WTC11 (cell line): ENCODE data around the gene ATAD3C. TPM values are rescaled to one million over a fixed set of nuclear protein-coding genes. Genes with fewer than 3 reads are reported as not detected.
"Not testable (repeated sequence)": the region's sequence is repeated elsewhere in the genome, so short reads cannot be mapped to it uniquely, and the experiment has no call there.

ENCODE experiments used
- ATAC-seq: fragments of 200-7000 bp; cut with Tn5 transposase; 2 replicates; pipeline ENCODE4 v1.10.0; 2021; ENCODE audit warnings: mild to moderate bottlenecking, moderate library complexity
- CTCF ChIA-PET: fragments of 300-600 bp; sonication (Branson Sonifier 250); formaldehyde crosslinking; loops from one replicate; lab custom pipeline; 2021; ENCODE audit warnings: antibody characterized with exemption; lab: Charles Lee
- POLR2A ChIA-PET: fragments of 350-600 bp; sonication (Branson Sonifier 250); formaldehyde crosslinking; loops from one replicate; lab custom pipeline; 2021; ENCODE audit warnings: antibody characterized with exemption; lab: Charles Lee
- DNase-seq: peaks from one replicate; pipeline ENCODE4 v3.0.0; 2021; ENCODE audit warnings: low spot score
- H3K27ac Mint-ChIP-seq: 2 replicates; pipeline ENCODE4 v1.8.0; 2021; ENCODE audit warnings: mixed read lengths
- H3K27me3 Mint-ChIP-seq: 2 replicates; pipeline ENCODE4 v1.8.0; 2021; ENCODE audit warnings: low read depth, mild to moderate bottlenecking, moderate library complexity, mixed read lengths
- H3K36me3 Mint-ChIP-seq: 2 replicates; pipeline ENCODE4 v1.8.0; 2021; ENCODE audit warnings: mixed read lengths
- H3K4me1 Mint-ChIP-seq: 2 replicates; pipeline ENCODE4 v1.8.0; 2022; ENCODE audit warnings: mixed read lengths
- H3K4me3 Mint-ChIP-seq: 2 replicates; pipeline ENCODE4 v1.8.0; 2021; ENCODE audit warnings: mild to moderate bottlenecking, moderate library complexity, mixed read lengths
- H3K9me3 Mint-ChIP-seq: 2 replicates; pipeline ENCODE4 v1.8.0; 2021; ENCODE audit warnings: mixed read lengths
- IRF2 ChIP-seq: sonication (generic); formaldehyde crosslinking; IDR thresholded peaks from 2 replicates; pipeline ENCODE4 v1.8.0; 2022; ENCODE audit warnings: low read depth, missing genetic modification reagents, borderline replicate concordance
- MXD4 ChIP-seq: fragments of 250-450 bp; sonication (Bioruptor Pico); IDR thresholded peaks from 2 replicates; pipeline ENCODE4 v1.8.0; 2021; ENCODE audit warnings: mild to moderate bottlenecking, moderate library complexity, borderline replicate concordance
- NFATC4 ChIP-seq: fragments of 250-450 bp; sonication (Bioruptor Pico); IDR thresholded peaks from 2 replicates; pipeline ENCODE4 v1.9.0; 2021; ENCODE audit warnings: mild to moderate bottlenecking
- PRRX2 ChIP-seq: fragments of 250-450 bp; sonication (Bioruptor Pico); IDR thresholded peaks from 2 replicates; pipeline ENCODE4 v1.8.0; 2021; ENCODE audit warnings: mild to moderate bottlenecking
- SMAD4 ChIP-seq: sonication (generic); formaldehyde crosslinking; IDR thresholded peaks from 2 replicates; pipeline ENCODE4 v1.8.0; 2022; ENCODE audit warnings: mild to moderate bottlenecking, missing genetic modification reagents
- TCF7 ChIP-seq: sonication (generic); formaldehyde crosslinking; IDR thresholded peaks from 2 replicates; pipeline ENCODE4 v1.8.0; 2022; ENCODE audit warnings: mild to moderate bottlenecking, low read depth, missing genetic modification reagents, moderate library complexity
- ZBTB43 ChIP-seq: sonication (generic); formaldehyde crosslinking; IDR thresholded peaks from 2 replicates; pipeline ENCODE4 v1.8.1; 2023; ENCODE audit warnings: mild to moderate bottlenecking, missing genetic modification reagents
- ZNF138 ChIP-seq: sonication (generic); formaldehyde crosslinking; conservative IDR thresholded peaks from 2 replicates; pipeline ENCODE4 v1.8.1; 2022; ENCODE audit warnings: mild to moderate bottlenecking, moderate library complexity, missing genetic modification reagents
- ZNF263 ChIP-seq: sonication (generic); formaldehyde crosslinking; IDR thresholded peaks from 2 replicates; pipeline ENCODE4 v1.8.1; 2022; ENCODE audit warnings: low read depth, mild to moderate bottlenecking, moderate library complexity, missing genetic modification reagents
- ZNF423 ChIP-seq: fragments of 250-450 bp; sonication (Bioruptor Pico); IDR thresholded peaks from 2 replicates; pipeline ENCODE4 v2.1.2; 2022; ENCODE audit warnings: mild to moderate bottlenecking, moderate library complexity
- ZNF512 ChIP-seq: sonication (generic); formaldehyde crosslinking; IDR thresholded peaks from 2 replicates; pipeline ENCODE4 v1.8.1; 2022; ENCODE audit warnings: missing genetic modification reagents, borderline replicate concordance
- ZNF532 ChIP-seq: fragments of 250-450 bp; sonication (Bioruptor Pico); IDR thresholded peaks from 2 replicates; pipeline ENCODE4 v1.9.0; 2021; ENCODE audit warnings: mild to moderate bottlenecking, borderline replicate concordance
- total RNA-seq: library from RNA; stranded (reverse); gene quantifications from 3 replicates; pipeline ENCODE4 v1.2.3, GENCODE V29; 2021
- TF ChIP-seq, protein P1 (sequence below): sonication (generic); formaldehyde crosslinking; IDR thresholded peaks from 2 replicates; pipeline ENCODE4 v1.8.1; 2023; ENCODE audit warnings: mild to moderate bottlenecking, missing genetic modification reagents, moderate library complexity

The ATAD3C gene
- total RNA-seq, 1 experiment from 2014 or later = 0.61 TPM

DNA sequence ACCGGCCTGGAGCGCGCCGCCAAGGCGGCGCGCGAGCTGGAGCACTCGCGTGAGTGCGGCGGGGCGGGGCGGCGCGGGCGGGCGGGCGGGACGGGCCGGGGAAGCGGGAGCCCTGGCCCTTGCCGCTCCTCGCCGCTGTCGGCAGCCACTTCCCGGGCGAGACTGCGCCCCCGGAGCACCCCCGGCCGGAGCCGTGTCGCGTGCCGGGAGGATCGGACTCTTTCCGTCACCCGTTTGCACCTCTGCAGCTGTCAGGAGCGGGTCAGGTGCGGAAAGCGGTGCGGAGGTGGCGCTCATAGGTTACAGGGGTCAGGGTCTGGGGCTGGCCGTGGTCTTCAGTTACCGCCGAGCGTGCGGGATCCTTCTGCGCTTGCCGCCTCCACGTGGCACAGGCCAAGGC, 62.9 kb downstream of the ATAD3C start:
- POLR2A ChIA-PET, H3K36me3 Mint-ChIP-seq, H3K27ac Mint-ChIP-seq, H3K27me3 Mint-ChIP-seq, H3K9me3 Mint-ChIP-seq, CTCF ChIA-PET, H3K4me1 Mint-ChIP-seq, DNase-seq: not testable (repeated sequence)
- H3K4me3 Mint-ChIP-seq = peak overlapping the region; percentile 71
- ATAC-seq = peak; percentile 8

DNA sequence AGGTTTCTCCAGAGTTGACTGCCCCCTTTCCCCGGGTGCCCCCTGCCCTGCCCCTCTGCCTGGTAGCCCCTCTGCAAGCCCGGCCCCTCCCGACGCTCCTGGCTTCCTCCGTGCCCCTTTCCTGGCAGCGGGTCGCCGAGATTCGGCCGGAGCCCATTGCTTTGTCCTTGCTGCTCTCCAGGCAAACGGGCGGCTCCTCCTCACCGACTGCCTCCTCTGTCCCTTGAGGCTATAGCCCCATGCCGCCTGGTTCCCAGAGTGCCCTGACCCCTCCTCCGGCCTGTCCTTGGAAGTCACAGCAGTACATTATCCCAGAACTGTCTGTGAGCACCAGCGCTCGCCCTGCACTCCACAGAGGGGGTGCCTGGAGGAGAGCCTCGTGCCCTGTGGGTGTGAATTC, 64.2 kb downstream of the ATAD3C start:
- CTCF ChIA-PET, H3K9me3 Mint-ChIP-seq: not testable (repeated sequence)

GRCh38 chr1:1514376-1514775, 64.9 kb downstream of the ATAD3C start:
- H3K9me3 Mint-ChIP-seq, H3K27me3 Mint-ChIP-seq, H3K27ac Mint-ChIP-seq, ATAC-seq, DNase-seq, CTCF ChIA-PET, H3K4me1 Mint-ChIP-seq, POLR2A ChIA-PET, H3K4me3 Mint-ChIP-seq: not testable (repeated sequence)
- H3K36me3 Mint-ChIP-seq = peaks cover 12% of the 10 kb centered on the region

More for the DNA sequence above, 64.2 kb downstream of the ATAD3C start:
- H3K27ac Mint-ChIP-seq, H3K27me3 Mint-ChIP-seq, ATAC-seq, DNase-seq, H3K4me1 Mint-ChIP-seq, POLR2A ChIA-PET: not testable (repeated sequence)
- Mint-ChIP-seq H3K4me3 (peak overlapping the region; percentile 60), H3K36me3 (peaks cover 11% of the 10 kb centered on the region)

DNA sequence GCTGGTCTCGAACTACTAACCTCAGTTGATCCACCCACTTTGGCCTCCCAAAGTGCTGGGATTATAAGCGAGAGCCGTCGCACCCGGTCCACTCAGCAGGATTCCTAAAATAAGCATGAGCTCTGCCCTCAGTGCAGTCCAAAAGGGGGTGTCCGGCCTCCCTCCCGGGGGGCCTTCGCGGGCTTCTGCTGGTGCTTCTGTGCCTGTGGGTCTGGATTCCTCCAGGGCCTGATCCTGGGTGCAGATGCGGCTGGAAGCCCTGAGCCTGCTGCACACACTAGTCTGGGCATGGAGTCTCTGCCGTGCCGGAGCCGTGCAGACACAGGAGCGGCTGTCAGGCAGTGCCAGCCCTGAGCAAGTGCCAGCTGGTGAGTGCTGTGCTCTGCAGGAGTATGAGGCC, 67.4 kb downstream of the ATAD3C start:
- DNase-seq, CTCF ChIA-PET, H3K4me1 Mint-ChIP-seq, POLR2A ChIA-PET, H3K27ac Mint-ChIP-seq, H3K4me3 Mint-ChIP-seq, H3K27me3 Mint-ChIP-seq, ATAC-seq, H3K9me3 Mint-ChIP-seq: not testable (repeated sequence)
- H3K36me3 Mint-ChIP-seq = peaks cover 12% of the 10 kb centered on the region

DNA sequence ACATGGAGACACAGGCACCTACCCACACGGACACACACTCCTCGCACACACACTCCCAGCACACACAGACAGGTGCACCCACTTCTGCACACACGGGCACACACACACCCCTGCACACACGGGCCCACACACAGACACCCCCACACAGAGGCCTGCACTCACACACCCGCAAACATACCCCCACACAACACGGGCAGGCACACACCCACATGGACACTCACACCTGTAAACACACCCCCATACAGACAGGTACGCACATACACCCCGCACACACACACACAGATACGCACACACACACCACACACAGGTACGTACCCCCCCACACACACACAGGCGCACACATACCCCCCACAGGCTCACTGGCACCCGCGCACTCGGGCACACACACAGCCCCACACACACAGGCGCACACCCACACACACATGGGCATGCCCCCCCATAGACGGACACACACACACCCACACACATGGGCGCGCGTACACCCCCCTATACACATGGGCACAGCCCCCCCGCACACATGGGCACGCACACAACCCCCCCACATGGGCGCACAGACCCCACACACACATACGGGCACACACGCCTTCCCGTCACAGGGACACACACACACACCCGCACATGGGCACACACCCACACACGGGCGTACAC, 68.6 kb downstream of the ATAD3C start:
- H3K9me3 Mint-ChIP-seq = no peaks in the 10 kb centered on the region
- DNase-seq (no peak), ATAC-seq (no peak)
- H3K4me1 Mint-ChIP-seq = peaks cover 3% of the 10 kb centered on the region; the same call in 1 of the 2 replicates
- H3K36me3 Mint-ChIP-seq = peaks cover 12% of the 10 kb centered on the region
- TF ChIP-seq ZBTB43 (CRISPR knock-in tag) (no peak), SMAD4 (CRISPR knock-in tag) (no peak), IRF2 (no peak), PRRX2 (CRISPR knock-in tag) (no peak), MXD4 (CRISPR knock-in tag) (no peak), ZNF532 (CRISPR knock-in tag) (no peak), ZNF263 (no peak), ZNF138 (no peak), NFATC4 (CRISPR knock-in tag) (no peak), TCF7 (CRISPR knock-in tag) (no peak), ZNF423 (CRISPR knock-in tag) (no peak), ZNF512 (CRISPR knock-in tag) (no peak)
- TF ChIP-seq, protein P1, sequence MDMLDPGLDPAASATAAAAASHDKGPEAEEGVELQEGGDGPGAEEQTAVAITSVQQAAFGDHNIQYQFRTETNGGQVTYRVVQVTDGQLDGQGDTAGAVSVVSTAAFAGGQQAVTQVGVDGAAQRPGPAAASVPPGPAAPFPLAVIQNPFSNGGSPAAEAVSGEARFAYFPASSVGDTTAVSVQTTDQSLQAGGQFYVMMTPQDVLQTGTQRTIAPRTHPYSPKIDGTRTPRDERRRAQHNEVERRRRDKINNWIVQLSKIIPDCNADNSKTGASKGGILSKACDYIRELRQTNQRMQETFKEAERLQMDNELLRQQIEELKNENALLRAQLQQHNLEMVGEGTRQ (CRISPR knock-in tag) = no peak
- TF ChIP-seq, all 79 proteins: peak for 0
- Mint-ChIP-seq H3K4me3 (no peak overlapping the region), H3K27me3 (no peaks in the 10 kb centered on the region), H3K27ac (no peak overlapping the region)
- ChIA-PET POLR2A (no interaction called here), CTCF (no interaction called here)

DNA sequence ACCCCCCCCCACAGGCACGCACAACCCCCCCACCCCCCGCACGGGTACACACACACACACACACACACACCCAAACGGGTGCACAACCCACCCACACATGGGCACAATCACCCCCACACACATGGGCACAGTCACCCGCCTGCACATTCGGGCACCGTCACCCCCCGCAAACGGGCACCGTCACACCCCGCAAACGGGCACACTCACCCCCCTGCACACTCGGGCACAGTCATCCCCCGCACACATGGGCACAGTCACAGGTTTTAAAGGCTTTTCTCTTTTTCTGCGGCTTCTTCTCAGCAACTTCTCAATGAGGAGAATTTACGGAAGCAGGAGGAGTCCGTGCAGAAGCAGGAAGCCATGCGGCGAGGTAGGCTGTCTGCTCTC, 69.1 kb downstream of the ATAD3C start:
- H3K27ac Mint-ChIP-seq, POLR2A ChIA-PET, H3K9me3 Mint-ChIP-seq, H3K27me3 Mint-ChIP-seq, CTCF ChIA-PET, DNase-seq, H3K4me1 Mint-ChIP-seq, ATAC-seq, H3K4me3 Mint-ChIP-seq: not testable (repeated sequence)
- peaks cover 12% of the 10 kb centered on the region for H3K36me3 Mint-ChIP-seq
